Transverse colon (tissue), 4 donors: Measurements from ENCODE around the gene EGF.

ENCODE experiments used
- CTCF ChIP-seq, 5 experiments: fragments of 200-600 bp in 3 of 5; fragments of 450-650 bp in 2 of 5; sonication (generic) in 3 of 5; IDR thresholded peaks; 1 replicate in 2 of 5; 2 replicates in 3 of 5; pipeline ENCODE4 v1.5.1; 2016 to 2017; ENCODE audit warnings: antibody characterized with exemption in 5 of 5, inconsistent platforms in 3 of 5, mild to moderate bottlenecking in 2 of 5, moderate library complexity in 1 of 5
- EP300 ChIP-seq: sonication (generic); formaldehyde crosslinking; IDR thresholded peaks from one replicate; pipeline ENCODE4 v1.6.1; 2017; ENCODE audit warnings: antibody characterized with exemption, low read depth
- POLR2A ChIP-seq: fragments of 450-650 bp; IDR thresholded peaks from one replicate; pipeline ENCODE4 v1.6.1; 2016; ENCODE audit warnings: antibody characterized with exemption, mild to moderate bottlenecking, moderate library complexity
- POLR2AphosphoS5 ChIP-seq, 3 donors: sonication (generic); formaldehyde crosslinking; IDR thresholded peaks; one replicate each; pipeline ENCODE4 v1.6.1; 2016; ENCODE audit warnings: antibody characterized with exemption in 3 of 3

- TF ChIP-seq POLR2AphosphoS5 (IDR thresholded peaks at IDR 0.05) (no peak), POLR2A (no peak), EP300 (no peak), CTCF (IDR thresholded peaks at IDR 0.05) (no peak)
Observed at GRCh38 chr4:109976189-109976588, 63.5 kb downstream of the EGF start.
